LNCaP clone FGC (cell line): ENCODE results near the gene AATF.

Source experiments
- DNase-seq: peaks from one replicate; pipeline ENCODE4 v3.0.0-alpha.2; 2011; ENCODE audit warnings: low read depth
- H3K4me3 ChIP-seq: 2 replicates; pipeline ENCODE4 v1.5.1; 2011; ENCODE audit warnings: mild to moderate bottlenecking, low read depth, low read length, control low read depth
- TF ChIP-seq, protein P1 (sequence below): IDR thresholded peaks from 2 replicates; pipeline ENCODE4 v1.5.1; 2012; ENCODE audit warnings: mild to moderate bottlenecking; ENCODE audit not compliant: control insufficient read depth, insufficient read depth; ENCODE audit errors: extremely low read depth

Gene AATF

DNA sequence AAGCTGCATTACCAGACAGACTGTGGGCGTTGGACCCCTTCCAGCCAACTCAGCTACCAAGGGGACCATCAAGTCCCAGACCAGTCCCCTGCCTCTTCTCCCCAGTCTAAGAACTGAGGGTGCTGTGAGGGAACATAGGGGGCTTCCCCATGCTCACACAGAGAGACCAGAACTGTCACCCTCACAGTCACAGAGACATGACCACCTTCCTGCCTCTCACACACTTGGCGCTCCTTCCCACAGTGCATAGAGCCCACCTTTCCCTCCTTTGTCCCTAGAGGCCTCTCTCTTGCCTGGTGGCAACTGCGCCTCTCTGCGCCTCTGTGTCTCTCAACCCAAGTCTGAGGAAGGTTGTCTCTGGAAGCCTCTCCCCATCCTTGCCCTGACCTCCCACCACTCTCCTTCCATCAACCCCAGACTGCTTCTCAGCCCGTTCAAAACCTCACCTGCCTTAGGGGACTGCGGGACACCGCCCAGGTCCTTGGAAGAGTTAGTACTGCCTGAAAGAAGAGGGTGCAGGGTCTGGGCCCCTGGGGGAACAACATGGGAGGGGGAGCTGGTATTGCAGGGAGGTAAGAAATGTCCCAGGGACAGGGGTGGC is 17.6 kb upstream of the AATF start:
- H3K4me3 ChIP-seq, result peak overlapping the region; percentile 18; the same call in 1 of the 2 replicates
- no peak for DNase-seq

DNA sequence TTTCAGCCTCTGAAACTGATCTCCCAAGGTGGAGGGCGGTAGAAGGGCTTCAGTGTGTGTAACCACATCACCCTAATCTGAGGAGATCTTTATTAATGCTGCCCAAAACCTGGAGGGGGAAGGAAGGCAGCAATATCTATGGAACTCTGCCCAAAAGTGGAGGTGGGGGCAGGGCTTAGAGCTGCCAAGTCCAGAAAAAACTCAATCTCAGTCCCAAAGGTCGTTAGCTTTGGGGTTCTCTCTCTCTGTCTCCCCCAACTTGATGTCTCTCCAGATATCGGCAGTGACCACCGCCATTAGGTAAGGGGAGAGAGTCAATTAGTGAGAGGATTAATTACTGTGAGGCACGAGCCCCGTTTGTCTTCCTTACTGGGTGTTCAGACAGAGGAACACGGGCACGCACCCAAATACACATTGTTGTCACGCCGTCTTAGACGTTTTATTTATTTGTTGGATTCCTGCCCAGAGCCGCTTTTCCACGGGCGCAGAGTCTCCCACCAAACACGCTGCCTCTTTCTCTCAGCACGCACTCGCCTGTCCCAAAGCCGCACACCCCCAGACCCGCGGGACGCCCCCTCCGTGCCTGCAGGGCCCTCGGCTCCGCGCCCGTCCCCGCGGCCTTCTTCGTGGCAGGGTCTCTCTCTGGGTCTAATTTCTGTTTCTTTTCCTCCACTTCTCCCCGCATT is 16.9 kb upstream of the AATF start:
- DNase-seq, result peak; percentile 54
- H3K4me3 ChIP-seq, result peak overlapping the region; percentile 18

More for the DNA sequence above, 17.6 kb upstream of the AATF start:
- TF ChIP-seq, protein P1, sequence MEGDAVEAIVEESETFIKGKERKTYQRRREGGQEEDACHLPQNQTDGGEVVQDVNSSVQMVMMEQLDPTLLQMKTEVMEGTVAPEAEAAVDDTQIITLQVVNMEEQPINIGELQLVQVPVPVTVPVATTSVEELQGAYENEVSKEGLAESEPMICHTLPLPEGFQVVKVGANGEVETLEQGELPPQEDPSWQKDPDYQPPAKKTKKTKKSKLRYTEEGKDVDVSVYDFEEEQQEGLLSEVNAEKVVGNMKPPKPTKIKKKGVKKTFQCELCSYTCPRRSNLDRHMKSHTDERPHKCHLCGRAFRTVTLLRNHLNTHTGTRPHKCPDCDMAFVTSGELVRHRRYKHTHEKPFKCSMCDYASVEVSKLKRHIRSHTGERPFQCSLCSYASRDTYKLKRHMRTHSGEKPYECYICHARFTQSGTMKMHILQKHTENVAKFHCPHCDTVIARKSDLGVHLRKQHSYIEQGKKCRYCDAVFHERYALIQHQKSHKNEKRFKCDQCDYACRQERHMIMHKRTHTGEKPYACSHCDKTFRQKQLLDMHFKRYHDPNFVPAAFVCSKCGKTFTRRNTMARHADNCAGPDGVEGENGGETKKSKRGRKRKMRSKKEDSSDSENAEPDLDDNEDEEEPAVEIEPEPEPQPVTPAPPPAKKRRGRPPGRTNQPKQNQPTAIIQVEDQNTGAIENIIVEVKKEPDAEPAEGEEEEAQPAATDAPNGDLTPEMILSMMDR, result no peak

DNA sequence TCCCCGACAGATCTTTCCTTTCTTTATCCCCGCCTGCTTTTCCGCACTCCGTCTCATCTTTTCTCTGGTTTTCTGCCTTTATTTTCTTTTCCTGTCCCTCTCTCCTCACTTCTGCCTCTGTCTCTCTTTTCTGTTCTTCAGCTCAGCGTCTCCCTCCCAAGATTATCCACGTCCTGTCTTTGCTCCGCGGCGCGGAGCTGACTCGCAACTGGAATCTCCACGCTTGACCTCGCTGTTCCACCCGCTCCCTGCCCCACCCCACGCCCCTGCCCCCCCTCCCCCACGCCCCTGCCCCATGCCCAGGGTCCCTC is 16.4 kb upstream of the AATF start:
- TF ChIP-seq, protein P1, result no peak
- DNase-seq, result no peak
- peak overlapping the region; percentile 18 for H3K4me3 ChIP-seq

More for the DNA sequence above, 16.9 kb upstream of the AATF start:
- TF ChIP-seq, protein P1, result no peak

DNA sequence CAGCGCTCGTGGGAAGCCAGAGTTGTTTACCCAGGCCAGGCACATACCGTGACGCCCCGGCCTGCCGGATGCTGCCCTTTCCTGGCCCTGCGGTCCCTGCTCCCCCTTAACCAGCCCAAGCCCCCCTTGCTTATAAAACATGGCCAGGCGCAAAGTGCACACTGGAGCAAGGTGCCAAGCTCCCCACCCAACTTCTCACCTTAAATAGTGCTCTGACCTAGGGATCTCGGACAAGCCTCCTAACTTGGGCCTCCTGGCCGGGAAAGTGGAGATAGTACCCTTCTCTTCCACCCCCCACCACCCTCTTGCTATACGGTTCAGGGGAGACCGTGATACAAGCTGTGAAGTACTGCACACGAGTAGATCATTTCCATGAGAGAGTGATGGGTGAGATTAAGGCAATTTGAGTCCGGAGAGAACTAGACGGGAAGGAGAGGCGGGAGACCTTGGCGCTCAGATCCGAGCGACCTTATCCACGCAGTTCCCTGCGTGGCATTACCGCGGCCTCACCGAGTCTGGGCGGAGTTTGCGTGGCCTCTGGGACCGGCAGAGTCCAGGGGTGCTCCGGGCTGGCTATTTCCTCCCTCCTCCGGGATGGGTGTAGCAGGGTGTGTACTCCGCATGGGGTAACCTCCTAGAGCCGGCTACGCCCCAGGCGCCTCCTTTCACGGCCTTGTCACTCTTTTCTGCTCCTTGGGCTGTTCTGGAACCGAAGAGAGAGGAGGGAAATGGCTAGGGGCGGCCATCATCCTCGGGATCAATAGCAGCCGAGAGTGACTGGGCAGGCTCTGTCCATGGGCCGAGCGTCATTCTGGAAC is 15.9 kb upstream of the AATF start:
- DNase-seq, result no peak
- TF ChIP-seq, protein P1, result no peak
- H3K4me3 ChIP-seq, result no peak overlapping the region

- no peak for DNase-seq
- TF ChIP-seq, protein P1, result no peak
- H3K4me3 ChIP-seq, result no peak overlapping the region
Observed at GRCh38 chr17:36933512-36934143, 15.1 kb upstream of the AATF start.

DNA sequence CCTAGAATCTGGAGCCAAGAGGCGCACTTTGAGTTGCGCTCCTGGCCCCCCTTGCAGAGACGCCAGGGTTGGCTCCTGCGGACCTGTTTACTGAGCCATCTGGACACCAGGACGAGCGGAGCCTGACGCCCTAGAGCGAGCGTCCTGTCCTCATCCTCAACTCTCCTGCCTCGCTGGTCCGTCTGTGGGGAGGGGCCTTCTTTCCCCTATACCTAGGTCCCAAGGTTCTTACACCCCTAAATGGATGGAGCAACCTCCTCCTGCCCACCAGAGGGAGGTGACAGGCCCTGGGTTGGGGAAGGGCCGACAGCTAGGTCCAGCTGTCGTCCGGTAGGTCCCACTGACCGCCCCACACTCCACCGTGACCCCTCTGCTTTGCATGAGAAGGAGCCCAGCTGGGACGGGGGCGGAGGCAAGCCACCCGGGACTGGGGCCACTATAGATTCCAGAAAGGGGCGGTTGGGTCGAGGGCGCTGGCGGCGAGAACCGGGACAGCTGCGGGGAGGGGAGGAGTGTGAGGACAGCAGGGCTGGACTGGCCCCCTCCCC is 14.5 kb upstream of the AATF start:
- DNase-seq, result no peak
- H3K4me3 ChIP-seq, result no peak overlapping the region
- TF ChIP-seq, protein P1, result no peak
